ENCODE data around the gene SRF. TPM values are rescaled to one million over a fixed set of nuclear protein-coding genes. Genes with fewer than 3 reads are reported as not detected.

SRF gene
- total RNA-seq, 2 experiments from 2014 or later, result 22.8 to 23.7 TPM

DNA sequence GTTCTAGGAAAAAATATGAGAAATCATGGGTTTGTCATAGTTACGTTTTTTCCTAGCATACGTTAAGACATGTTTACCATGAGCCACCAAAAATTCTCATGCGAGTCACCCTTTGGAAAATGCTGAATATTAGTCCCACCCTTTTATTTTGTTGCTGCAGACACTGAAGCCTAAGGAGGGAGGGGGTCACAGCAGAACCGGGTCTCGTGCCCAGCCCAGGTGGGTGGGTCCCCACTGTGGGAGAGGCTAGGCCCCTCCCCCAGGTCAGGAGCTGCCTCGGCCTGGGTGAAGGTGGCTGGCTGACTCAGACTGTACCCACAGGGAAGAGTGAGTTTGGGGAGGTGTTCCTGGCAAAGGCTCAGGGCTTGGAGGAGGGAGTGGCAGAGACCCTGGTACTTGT is 26.2 kb upstream of the SRF start:
- CTCF ChIA-PET, result no interaction called here
- no peak for ATAC-seq (ENCODE audit: poor library complexity)
- H3K4me3 Mint-ChIP-seq, result no peak overlapping the region
- H3K27ac ChIP-seq (ENCODE audit: low read depth in 1 of 2, low read length in 2 of 2), result no peak overlapping the region
- no peak overlapping the region for H3K27ac Mint-ChIP-seq
- no peaks in the 10 kb centered on the region for H3K36me3 ChIP-seq (ENCODE audit: insufficient read depth, low read length)
- POLR2A ChIA-PET, result no interaction called here
- TF ChIP-seq, protein P1, sequence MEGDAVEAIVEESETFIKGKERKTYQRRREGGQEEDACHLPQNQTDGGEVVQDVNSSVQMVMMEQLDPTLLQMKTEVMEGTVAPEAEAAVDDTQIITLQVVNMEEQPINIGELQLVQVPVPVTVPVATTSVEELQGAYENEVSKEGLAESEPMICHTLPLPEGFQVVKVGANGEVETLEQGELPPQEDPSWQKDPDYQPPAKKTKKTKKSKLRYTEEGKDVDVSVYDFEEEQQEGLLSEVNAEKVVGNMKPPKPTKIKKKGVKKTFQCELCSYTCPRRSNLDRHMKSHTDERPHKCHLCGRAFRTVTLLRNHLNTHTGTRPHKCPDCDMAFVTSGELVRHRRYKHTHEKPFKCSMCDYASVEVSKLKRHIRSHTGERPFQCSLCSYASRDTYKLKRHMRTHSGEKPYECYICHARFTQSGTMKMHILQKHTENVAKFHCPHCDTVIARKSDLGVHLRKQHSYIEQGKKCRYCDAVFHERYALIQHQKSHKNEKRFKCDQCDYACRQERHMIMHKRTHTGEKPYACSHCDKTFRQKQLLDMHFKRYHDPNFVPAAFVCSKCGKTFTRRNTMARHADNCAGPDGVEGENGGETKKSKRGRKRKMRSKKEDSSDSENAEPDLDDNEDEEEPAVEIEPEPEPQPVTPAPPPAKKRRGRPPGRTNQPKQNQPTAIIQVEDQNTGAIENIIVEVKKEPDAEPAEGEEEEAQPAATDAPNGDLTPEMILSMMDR (IDR thresholded peaks at IDR 0.05), result no peak
- H3K27me3 Mint-ChIP-seq, result no peaks in the 10 kb centered on the region
- peaks cover 10% of the 10 kb centered on the region for H3K4me1 Mint-ChIP-seq (ENCODE audit: low read depth)
- no peaks in the 10 kb centered on the region for H3K36me3 Mint-ChIP-seq (ENCODE audit: low read depth)
- DNase-seq, result no peak
- intact Hi-C loops (cut with DNase I, micrococcal nuclease), result loop anchor here in 1 of 2 experiments (5.0 kb wide), 2 partner anchors 178 to 488 kb away; no protein-coding TSS in a partner anchor
- H3K27me3 ChIP-seq (ENCODE audit: control insufficient read depth in 1 of 2, insufficient read depth in 2 of 2, low read length in 2 of 2), result peaks cover 0 to 2% of the 10 kb centered on the region in 2 experiments
- no peaks in the 10 kb centered on the region for H3K9me3 ChIP-seq (ENCODE audit: control insufficient read depth in 1 of 2, insufficient read depth in 1 of 2, low read length in 2 of 2)
- no peak overlapping the region for H3K4me3 ChIP-seq (ENCODE audit: low read length)
- peaks cover 19% of the 10 kb centered on the region for H3K4me1 ChIP-seq (ENCODE audit: insufficient read depth, low read length)
- no peaks in the 10 kb centered on the region for H3K9me3 Mint-ChIP-seq

DNA sequence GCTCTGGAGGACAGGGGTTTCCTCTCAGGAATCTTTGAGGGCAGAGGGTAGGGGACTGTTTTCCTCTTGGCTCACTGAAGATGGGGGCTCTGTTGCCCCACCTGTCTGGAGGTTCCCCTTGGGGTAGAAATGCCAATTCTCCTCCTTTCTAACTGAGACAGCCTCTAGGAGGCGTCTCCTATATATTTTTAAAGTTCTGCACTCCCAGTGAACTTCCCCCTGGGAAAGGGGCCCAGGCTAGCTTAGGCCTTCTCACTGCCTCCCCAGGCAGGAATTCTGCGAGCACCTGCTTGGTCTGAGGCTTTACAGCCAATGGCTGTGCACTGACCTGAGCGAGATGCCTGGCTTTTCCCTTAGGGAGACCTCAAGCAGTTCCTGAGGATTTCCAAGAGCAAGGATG is 24.8 kb upstream of the SRF start:
- H3K36me3 ChIP-seq (ENCODE audit: insufficient read depth, low read length), result no peaks in the 10 kb centered on the region
- ChIA-PET CTCF (no interaction called here), POLR2A (no interaction called here)
- DNase-seq, result no peak
- H3K27me3 ChIP-seq (ENCODE audit: control insufficient read depth in 1 of 2, insufficient read depth in 2 of 2, low read length in 2 of 2), result peaks cover 0 to 2% of the 10 kb centered on the region in 2 experiments
- TF ChIP-seq, protein P1 (IDR thresholded peaks at IDR 0.05), result no peak
- Mint-ChIP-seq H3K4me3 (no peak overlapping the region), H3K9me3 (no peaks in the 10 kb centered on the region), H3K27ac (no peak overlapping the region), H3K27me3 (no peaks in the 10 kb centered on the region), H3K36me3 (ENCODE audit: low read depth) (no peaks in the 10 kb centered on the region), H3K4me1 (ENCODE audit: low read depth) (peaks cover 10% of the 10 kb centered on the region)
- H3K27ac ChIP-seq (ENCODE audit: low read depth in 1 of 2, low read length in 2 of 2), result no peak overlapping the region
- intact Hi-C loops (cut with DNase I, micrococcal nuclease), result no loop called here
- no peak overlapping the region for H3K4me3 ChIP-seq (ENCODE audit: low read length)
- no peak for ATAC-seq (ENCODE audit: poor library complexity)
- no peaks in the 10 kb centered on the region for H3K9me3 ChIP-seq (ENCODE audit: control insufficient read depth in 1 of 2, insufficient read depth in 1 of 2, low read length in 2 of 2)
- peaks cover 19% of the 10 kb centered on the region for H3K4me1 ChIP-seq (ENCODE audit: insufficient read depth, low read length)

DNA sequence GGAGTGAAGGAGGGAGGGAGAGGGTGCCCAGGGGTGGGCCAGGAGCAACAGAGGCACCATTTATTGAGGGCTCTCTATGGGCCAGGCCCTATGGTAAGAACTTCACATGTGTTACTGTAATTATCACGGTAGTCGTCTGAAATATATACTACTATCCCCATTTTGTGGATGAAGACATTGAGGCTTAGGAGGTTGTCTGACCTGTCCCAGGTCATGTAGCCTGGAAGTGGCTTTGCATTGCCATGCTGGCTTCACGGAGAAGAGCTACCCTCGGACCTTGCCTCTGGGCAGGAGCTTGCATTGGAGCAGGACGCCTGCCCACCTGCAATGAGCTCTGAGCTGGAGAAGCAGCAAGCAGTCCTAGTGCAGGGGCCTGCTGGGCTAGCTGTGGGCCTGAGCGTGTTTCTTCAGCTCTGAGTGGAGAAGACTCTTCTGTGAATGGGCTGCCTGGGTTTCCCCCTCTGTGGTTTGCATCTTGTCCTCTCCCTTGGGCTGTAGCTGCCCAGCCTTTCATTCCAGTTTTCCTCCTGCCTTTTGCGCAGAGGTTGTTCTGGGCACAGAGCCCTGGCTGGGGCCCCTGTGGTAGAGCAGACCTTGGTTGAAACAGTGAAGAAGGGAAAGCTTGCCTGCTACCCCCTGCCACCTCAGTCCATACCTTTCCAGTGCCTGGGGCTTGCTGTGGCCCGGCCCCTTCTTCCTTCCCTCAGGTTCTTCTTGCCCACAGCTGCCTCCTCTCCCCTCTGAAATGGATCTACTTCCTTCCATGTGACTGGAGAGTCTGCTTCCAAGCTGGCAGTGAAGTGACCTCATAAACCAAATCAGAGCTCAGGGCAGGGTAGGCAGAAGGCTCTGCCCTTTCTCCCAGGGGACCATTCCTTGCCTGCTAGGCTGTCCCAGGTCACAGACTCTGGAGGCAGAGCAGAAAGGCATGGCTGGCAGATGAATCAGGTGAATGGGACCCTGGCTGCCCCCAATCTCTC is 24.1 kb upstream of the SRF start:
- no peak overlapping the region for H3K27ac ChIP-seq (ENCODE audit: low read depth in 1 of 2, low read length in 2 of 2)
- Mint-ChIP-seq H3K27ac (no peak overlapping the region), H3K4me3 (no peak overlapping the region), H3K36me3 (ENCODE audit: low read depth) (no peaks in the 10 kb centered on the region), H3K27me3 (no peaks in the 10 kb centered on the region), H3K4me1 (ENCODE audit: low read depth) (peaks cover 10% of the 10 kb centered on the region), H3K9me3 (no peaks in the 10 kb centered on the region)
- intact Hi-C loops (cut with DNase I, micrococcal nuclease), result no loop called here
- H3K36me3 ChIP-seq (ENCODE audit: insufficient read depth, low read length), result no peaks in the 10 kb centered on the region
- CTCF ChIA-PET, result no interaction called here
- H3K4me3 ChIP-seq (ENCODE audit: low read length), result no peak overlapping the region
- peaks cover 16% of the 10 kb centered on the region for H3K4me1 ChIP-seq (ENCODE audit: insufficient read depth, low read length)
- H3K27me3 ChIP-seq (ENCODE audit: control insufficient read depth in 1 of 2, insufficient read depth in 2 of 2, low read length in 2 of 2), result peaks cover 0 to 2% of the 10 kb centered on the region in 2 experiments
- H3K9me3 ChIP-seq (ENCODE audit: control insufficient read depth in 1 of 2, insufficient read depth in 1 of 2, low read length in 2 of 2), result no peaks in the 10 kb centered on the region
- ATAC-seq (ENCODE audit: poor library complexity) (no peak), DNase-seq (no peak)
- TF ChIP-seq, protein P1 (IDR thresholded peaks at IDR 0.05), result no peak
- POLR2A ChIA-PET, result no interaction called here
